A549 (cell line): ENCODE results near the gene ZBTB45.

Source experiments
- CEBPB ChIP-seq, 2 experiments: fragments of >200 bp in 1 of 2; sonication (Bioruptor Twin) in 1 of 2; formaldehyde crosslinking in 1 of 2; IDR thresholded peaks; 2 replicates each; pipeline ENCODE4 v1.6.1; 2012 to 2016
- CHD4 ChIP-seq: fragments of 200-600 bp; sonication (generic); IDR thresholded peaks from 2 replicates; pipeline ENCODE4 v1.6.1; 2016; ENCODE audit warnings: antibody characterized with exemption, mild to moderate bottlenecking, borderline replicate concordance
- JUN ChIP-seq, 2 experiments: fragments of >200 bp; sonication (Bioruptor Twin); formaldehyde crosslinking; IDR thresholded peaks; 2 replicates in 1 of 2; 3 replicates in 1 of 2; pipeline ENCODE4 v1.6.1; 2016 to 2017
- KDM5A ChIP-seq: fragments of 200-600 bp; sonication (generic); IDR thresholded peaks from 2 replicates; pipeline ENCODE4 v1.6.1; 2016; ENCODE audit warnings: antibody characterized with exemption, mild to moderate bottlenecking
- MAZ ChIP-seq: fragments of 150-350 bp; IDR thresholded peaks from 2 replicates; pipeline ENCODE4 v1.6.1; 2014; ENCODE audit warnings: antibody characterized with exemption, low read depth, low read length, borderline replicate concordance
- MYC ChIP-seq: IDR thresholded peaks from 2 replicates; pipeline ENCODE4 v1.6.1; 2012; ENCODE audit warnings: mild to moderate bottlenecking, inconsistent platforms, low read length, improper control_type of control experiment, borderline replicate concordance
- NPAS2 ChIP-seq: fragments of 250-450 bp; sonication (Bioruptor Pico); IDR thresholded peaks from 2 replicates; pipeline ENCODE4 v1.8.0; 2022; ENCODE audit warnings: mild to moderate bottlenecking, moderate library complexity, borderline replicate concordance
- POLR2A ChIP-seq: IDR thresholded peaks from 2 replicates; pipeline ENCODE4 v1.6.1; 2012; ENCODE audit warnings: mild to moderate bottlenecking, low read length
- RAD21 ChIP-seq, 2 experiments: fragments of >200 bp in 1 of 2; sonication (Bioruptor Twin) in 1 of 2; formaldehyde crosslinking in 1 of 2; IDR thresholded peaks in 1 of 2; conservative IDR thresholded peaks in 1 of 2; 2 replicates in 1 of 2; 3 replicates in 1 of 2; pipeline ENCODE4 v1.6.1; 2012 to 2018; ENCODE audit warnings: inconsistent platforms in 1 of 2
- TP53 ChIP-seq: fragments of 250-450 bp; sonication (Bioruptor Pico); IDR thresholded peaks from 2 replicates; pipeline ENCODE4 v1.5.0; 2021; ENCODE audit warnings: mild to moderate bottlenecking, moderate library complexity
- TF ChIP-seq, protein P1 (sequence below): fragments of >200 bp; sonication (Bioruptor Twin); formaldehyde crosslinking; IDR thresholded peaks from 3 replicates; pipeline ENCODE4 v1.5.1; 2016
- TF ChIP-seq, protein P2 (sequence below): fragments of 450-650 bp; IDR thresholded peaks from 2 replicates; pipeline ENCODE4 v1.6.1; 2014; ENCODE audit warnings: antibody characterized with exemption
- TF ChIP-seq, protein P3 (sequence below): IDR thresholded peaks from 2 replicates; pipeline ENCODE4 v1.6.1; 2012; ENCODE audit warnings: low read depth, borderline replicate concordance
- TF ChIP-seq, protein P4 (sequence below): fragments of 150-350 bp; IDR thresholded peaks from 2 replicates; pipeline ENCODE4 v1.6.1; 2014; ENCODE audit warnings: low read depth, mild to moderate bottlenecking, low read length

DNA sequence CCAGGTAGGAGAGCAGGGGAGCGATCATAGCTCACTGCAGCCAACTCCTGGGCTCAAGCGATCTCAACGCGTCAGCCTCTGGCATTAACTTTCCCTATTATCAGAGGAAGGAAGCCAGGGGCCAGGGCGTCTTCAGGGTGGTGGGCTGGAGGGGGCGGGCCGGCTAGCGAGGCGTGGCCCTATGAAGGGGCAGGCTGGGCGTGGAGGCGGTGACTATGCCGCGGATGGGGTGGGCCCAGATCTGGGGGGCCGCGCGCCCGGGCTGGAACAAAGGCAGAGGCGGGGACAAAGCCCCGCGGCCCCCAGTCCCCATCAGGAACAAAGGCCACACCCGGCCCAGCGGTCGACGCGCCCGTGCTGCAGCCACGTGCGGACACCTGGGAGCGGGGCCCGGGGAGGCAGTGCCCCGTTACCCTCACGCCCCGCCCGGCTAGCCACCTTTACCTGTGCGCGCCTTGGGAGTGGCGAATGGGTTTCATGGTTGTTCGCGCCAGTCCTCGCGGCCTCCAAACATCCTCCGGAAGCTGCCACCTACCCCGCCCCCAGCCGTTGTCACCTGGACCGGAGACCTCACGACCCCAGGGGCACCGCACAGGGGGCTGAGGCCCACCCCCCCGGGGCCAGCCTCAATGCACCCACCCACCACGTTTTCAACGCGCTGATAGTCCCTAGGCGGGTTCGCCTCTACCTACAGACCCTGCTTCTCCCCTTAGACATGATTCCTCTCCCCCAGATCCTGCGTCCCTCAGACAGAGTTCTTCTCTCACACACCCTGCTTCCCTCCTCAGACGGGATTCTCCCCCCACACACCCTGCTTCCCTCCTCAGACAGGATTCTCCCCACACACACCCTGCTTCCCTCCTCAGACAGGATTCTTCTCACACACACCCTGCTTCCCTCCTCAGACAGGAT is 18.9 kb upstream of the ZBTB45 start:
- TF ChIP-seq MAZ: no peak
- TF ChIP-seq, protein P1, sequence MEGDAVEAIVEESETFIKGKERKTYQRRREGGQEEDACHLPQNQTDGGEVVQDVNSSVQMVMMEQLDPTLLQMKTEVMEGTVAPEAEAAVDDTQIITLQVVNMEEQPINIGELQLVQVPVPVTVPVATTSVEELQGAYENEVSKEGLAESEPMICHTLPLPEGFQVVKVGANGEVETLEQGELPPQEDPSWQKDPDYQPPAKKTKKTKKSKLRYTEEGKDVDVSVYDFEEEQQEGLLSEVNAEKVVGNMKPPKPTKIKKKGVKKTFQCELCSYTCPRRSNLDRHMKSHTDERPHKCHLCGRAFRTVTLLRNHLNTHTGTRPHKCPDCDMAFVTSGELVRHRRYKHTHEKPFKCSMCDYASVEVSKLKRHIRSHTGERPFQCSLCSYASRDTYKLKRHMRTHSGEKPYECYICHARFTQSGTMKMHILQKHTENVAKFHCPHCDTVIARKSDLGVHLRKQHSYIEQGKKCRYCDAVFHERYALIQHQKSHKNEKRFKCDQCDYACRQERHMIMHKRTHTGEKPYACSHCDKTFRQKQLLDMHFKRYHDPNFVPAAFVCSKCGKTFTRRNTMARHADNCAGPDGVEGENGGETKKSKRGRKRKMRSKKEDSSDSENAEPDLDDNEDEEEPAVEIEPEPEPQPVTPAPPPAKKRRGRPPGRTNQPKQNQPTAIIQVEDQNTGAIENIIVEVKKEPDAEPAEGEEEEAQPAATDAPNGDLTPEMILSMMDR: no peak
- no peak for TF ChIP-seq KDM5A
- TF ChIP-seq TP53 (CRISPR knock-in tag): no peak
- no peak for TF ChIP-seq MYC
- TF ChIP-seq RAD21 (conservative IDR thresholded peaks at IDR 0.05 in 1 of 2, IDR thresholded peaks at IDR 0.05 in 1 of 2): no peak
- no peak for TF ChIP-seq CEBPB (IDR thresholded peaks at IDR 0.05)
- no peak for TF ChIP-seq JUN (IDR thresholded peaks at IDR 0.05)
- TF ChIP-seq, protein P2, sequence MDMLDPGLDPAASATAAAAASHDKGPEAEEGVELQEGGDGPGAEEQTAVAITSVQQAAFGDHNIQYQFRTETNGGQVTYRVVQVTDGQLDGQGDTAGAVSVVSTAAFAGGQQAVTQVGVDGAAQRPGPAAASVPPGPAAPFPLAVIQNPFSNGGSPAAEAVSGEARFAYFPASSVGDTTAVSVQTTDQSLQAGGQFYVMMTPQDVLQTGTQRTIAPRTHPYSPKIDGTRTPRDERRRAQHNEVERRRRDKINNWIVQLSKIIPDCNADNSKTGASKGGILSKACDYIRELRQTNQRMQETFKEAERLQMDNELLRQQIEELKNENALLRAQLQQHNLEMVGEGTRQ: no peak
- TF ChIP-seq, protein P3, sequence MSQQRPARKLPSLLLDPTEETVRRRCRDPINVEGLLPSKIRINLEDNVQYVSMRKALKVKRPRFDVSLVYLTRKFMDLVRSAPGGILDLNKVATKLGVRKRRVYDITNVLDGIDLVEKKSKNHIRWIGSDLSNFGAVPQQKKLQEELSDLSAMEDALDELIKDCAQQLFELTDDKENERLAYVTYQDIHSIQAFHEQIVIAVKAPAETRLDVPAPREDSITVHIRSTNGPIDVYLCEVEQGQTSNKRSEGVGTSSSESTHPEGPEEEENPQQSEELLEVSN: no peak
- TF ChIP-seq, protein P4, sequence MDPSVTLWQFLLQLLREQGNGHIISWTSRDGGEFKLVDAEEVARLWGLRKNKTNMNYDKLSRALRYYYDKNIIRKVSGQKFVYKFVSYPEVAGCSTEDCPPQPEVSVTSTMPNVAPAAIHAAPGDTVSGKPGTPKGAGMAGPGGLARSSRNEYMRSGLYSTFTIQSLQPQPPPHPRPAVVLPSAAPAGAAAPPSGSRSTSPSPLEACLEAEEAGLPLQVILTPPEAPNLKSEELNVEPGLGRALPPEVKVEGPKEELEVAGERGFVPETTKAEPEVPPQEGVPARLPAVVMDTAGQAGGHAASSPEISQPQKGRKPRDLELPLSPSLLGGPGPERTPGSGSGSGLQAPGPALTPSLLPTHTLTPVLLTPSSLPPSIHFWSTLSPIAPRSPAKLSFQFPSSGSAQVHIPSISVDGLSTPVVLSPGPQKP: no peak
- TF ChIP-seq NPAS2 (CRISPR knock-in tag): no peak
- TF ChIP-seq CHD4: no peak
- no peak for TF ChIP-seq POLR2A
